ENCODE measurements around the gene HDAC7.

The HDAC7 gene

DNA sequence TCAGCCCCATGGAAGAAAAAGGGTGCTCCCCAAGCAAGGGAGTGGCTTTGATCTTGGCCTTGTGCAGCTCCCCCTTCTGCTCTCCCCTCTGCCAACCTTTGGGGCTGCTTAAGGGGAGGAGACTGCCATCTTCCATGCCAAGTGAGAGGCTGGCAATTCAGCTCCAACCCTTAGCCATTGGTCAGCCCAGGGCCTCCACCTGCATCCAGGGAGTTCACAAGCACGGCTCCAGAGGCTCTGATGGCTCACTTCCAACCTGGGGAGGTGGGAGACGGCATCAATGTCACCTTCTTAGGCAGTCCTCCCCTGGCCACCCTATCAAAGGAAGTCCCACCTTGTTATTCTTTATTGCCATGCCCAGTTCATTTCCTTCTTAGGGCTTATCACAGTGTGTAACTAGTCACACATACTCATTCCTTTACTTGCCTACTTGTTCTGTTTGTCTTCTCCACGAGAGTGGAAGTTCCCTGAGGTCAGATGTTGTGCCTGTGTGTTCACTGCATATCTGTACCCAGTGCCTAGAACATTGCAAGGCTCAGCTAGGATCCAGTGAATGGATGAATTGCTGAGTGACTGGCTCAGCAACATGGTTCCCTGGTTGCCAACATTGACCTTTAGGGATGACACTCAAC, 5.0 kb downstream of the HDAC7 start:
- no peaks in the 10 kb centered on the region for H3K9me2 ChIP-seq (replicated peaks; ENCODE audit: low read depth, low read length)
- 0 out of 2 replicates have a peak, but pooled peaks cover 4% of the 10 kb centered on the region for H3F3A ChIP-seq (ENCODE audit: low read depth)
- no peaks in the 10 kb centered on the region for H3K36me3 ChIP-seq (ENCODE audit: insufficient read depth, low read length)
- H3K4me1 ChIP-seq (ENCODE audit: insufficient read depth, low read length, poor library complexity, severe bottlenecking) = peaks cover 80% of the 10 kb centered on the region
- H3K9me3 ChIP-seq (ENCODE audit: insufficient read depth, low read depth, low read length) = no peaks in the 10 kb centered on the region
- peak overlapping the region; percentile 98 for H3K4me2 ChIP-seq (ENCODE audit: low read depth, low read length, poor library complexity, severe bottlenecking)
- H3K9ac ChIP-seq (ENCODE audit: low read depth, low read length, poor library complexity, severe bottlenecking) = peak overlapping the region; percentile 92
- H4K20me1 ChIP-seq (ENCODE audit: insufficient read depth, low read length, poor library complexity, severe bottlenecking) = peaks cover 54% of the 10 kb centered on the region
- H3K4me3 ChIP-seq (ENCODE audit: low read length, poor library complexity, severe bottlenecking) = peak overlapping the region; percentile 82
- no peak overlapping the region for H2AFZ ChIP-seq (ENCODE audit: low read length)
- H3K79me2 ChIP-seq (ENCODE audit: insufficient read depth, low read length) = peaks cover 95% of the 10 kb centered on the region
- no peaks in the 10 kb centered on the region for H3K27me3 ChIP-seq (ENCODE audit: insufficient read depth, low read length, poor library complexity, severe bottlenecking)
- no peak for TF ChIP-seq EZH2phosphoT487 (IDR thresholded peaks at IDR 0.05; ENCODE audit: borderline replicate concordance)
- TF ChIP-seq, protein P1, sequence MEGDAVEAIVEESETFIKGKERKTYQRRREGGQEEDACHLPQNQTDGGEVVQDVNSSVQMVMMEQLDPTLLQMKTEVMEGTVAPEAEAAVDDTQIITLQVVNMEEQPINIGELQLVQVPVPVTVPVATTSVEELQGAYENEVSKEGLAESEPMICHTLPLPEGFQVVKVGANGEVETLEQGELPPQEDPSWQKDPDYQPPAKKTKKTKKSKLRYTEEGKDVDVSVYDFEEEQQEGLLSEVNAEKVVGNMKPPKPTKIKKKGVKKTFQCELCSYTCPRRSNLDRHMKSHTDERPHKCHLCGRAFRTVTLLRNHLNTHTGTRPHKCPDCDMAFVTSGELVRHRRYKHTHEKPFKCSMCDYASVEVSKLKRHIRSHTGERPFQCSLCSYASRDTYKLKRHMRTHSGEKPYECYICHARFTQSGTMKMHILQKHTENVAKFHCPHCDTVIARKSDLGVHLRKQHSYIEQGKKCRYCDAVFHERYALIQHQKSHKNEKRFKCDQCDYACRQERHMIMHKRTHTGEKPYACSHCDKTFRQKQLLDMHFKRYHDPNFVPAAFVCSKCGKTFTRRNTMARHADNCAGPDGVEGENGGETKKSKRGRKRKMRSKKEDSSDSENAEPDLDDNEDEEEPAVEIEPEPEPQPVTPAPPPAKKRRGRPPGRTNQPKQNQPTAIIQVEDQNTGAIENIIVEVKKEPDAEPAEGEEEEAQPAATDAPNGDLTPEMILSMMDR (conservative IDR thresholded peaks at IDR 0.05; ENCODE audit: low read length) = no peak

DNA sequence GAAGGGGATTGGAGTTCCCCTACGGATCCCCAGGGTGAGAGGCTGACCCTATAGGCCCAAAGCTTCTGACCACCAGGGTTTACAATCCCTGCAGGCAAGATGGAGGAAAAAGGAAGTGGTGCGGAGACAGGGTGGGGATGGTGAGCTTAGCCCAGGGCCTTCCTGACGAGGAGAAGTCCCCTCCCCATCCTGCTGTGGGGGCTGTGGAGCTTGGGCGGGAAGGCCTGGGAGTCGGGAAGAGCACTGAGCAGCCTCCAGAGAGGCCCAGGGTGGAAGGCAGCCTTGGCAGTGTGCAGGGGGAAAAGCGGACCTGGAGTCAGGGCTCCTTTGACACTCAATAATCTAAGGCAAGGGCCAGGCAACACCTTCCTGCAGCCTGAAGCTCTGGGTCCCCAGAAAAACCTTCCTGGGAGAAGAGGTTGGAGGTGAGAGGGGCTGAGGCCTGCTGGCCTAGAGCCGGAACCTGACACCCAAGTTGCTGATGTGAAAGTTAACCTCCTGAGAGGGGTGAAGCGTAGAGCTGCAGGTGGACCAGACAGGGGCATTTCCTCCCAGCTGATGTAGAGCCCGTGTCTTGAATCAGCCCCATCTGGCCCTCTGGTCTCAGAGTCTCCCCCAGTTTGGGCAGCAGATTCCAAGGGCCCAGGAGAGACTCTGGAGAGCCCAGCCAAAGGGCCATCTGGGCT, 6.0 kb downstream of the HDAC7 start:
- Histone ChIP-seq H3K4me1 (ENCODE audit: insufficient read depth, low read length, poor library complexity, severe bottlenecking) (peaks cover 87% of the 10 kb centered on the region), H3K9me3 (ENCODE audit: insufficient read depth, low read depth, low read length) (no peaks in the 10 kb centered on the region), H3K4me3 (ENCODE audit: low read length, poor library complexity, severe bottlenecking) (peak overlapping the region; percentile 82), H3K4me2 (ENCODE audit: low read depth, low read length, poor library complexity, severe bottlenecking) (peak overlapping the region; percentile 98), H3K79me2 (ENCODE audit: insufficient read depth, low read length) (peaks cover 97% of the 10 kb centered on the region), H4K20me1 (ENCODE audit: insufficient read depth, low read length, poor library complexity, severe bottlenecking) (peaks cover 52% of the 10 kb centered on the region), H3F3A (ENCODE audit: low read depth) (peaks cover 9% of the 10 kb centered on the region; the same call in 1 of the 2 replicates), H3K36me3 (ENCODE audit: insufficient read depth, low read length) (no peaks in the 10 kb centered on the region), H3K27me3 (ENCODE audit: insufficient read depth, low read length, poor library complexity, severe bottlenecking) (no peaks in the 10 kb centered on the region), H2AFZ (ENCODE audit: low read length) (no peak overlapping the region), H3K9ac (ENCODE audit: low read depth, low read length, poor library complexity, severe bottlenecking) (peak overlapping the region; percentile 92), H3K9me2 (replicated peaks; ENCODE audit: low read depth, low read length) (no peaks in the 10 kb centered on the region)
- TF ChIP-seq, protein P1 (conservative IDR thresholded peaks at IDR 0.05; ENCODE audit: low read length) = no peak
- no peak for TF ChIP-seq EZH2phosphoT487 (IDR thresholded peaks at IDR 0.05; ENCODE audit: borderline replicate concordance)

DNA sequence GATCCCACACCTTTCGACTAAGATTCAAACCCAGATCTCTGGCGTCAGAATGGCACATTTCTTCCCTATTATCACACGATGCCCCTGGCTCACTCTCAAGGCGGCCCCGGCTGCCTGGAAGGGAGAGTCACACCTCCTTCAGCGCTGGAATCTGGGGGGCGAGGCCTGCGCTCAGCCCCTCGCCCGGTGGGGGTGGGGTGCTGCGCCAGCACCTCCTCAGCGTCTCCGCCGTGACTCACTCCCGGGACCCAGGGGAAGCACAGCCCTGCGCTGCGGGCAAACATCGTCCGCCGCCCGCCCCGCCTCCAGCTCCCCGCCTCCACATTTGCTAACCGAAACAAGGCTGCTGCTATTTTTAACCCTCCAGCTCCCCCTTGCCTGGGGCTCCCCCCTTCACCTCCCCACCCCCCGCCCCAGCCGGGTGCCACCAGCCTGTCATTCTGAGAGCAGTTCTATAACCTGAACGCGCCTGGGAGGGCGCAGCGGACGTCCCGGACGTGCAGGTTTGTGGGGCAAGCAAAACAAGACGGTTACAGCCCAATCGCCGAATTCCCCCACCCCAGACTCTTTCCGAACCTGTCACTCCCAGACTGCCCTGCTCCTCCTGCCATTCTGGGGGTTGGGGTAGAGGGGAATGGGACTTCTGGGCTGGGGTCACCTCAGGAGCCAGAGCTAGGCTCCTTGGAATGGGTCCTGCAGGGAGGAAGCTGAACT, 6.7 kb downstream of the HDAC7 start:
- Histone ChIP-seq H3F3A (ENCODE audit: low read depth) (peaks cover 12% of the 10 kb centered on the region; the same call in 1 of the 2 replicates), H3K9me2 (replicated peaks; ENCODE audit: low read depth, low read length) (no peaks in the 10 kb centered on the region), H3K4me1 (ENCODE audit: insufficient read depth, low read length, poor library complexity, severe bottlenecking) (peaks cover 88% of the 10 kb centered on the region), H3K79me2 (ENCODE audit: insufficient read depth, low read length) (peaks cover 97% of the 10 kb centered on the region), H3K9me3 (ENCODE audit: insufficient read depth, low read depth, low read length) (no peaks in the 10 kb centered on the region), H3K4me2 (ENCODE audit: low read depth, low read length, poor library complexity, severe bottlenecking) (peak overlapping the region; percentile 98), H3K27me3 (ENCODE audit: insufficient read depth, low read length, poor library complexity, severe bottlenecking) (no peaks in the 10 kb centered on the region), H3K36me3 (ENCODE audit: insufficient read depth, low read length) (no peaks in the 10 kb centered on the region), H3K4me3 (ENCODE audit: low read length, poor library complexity, severe bottlenecking) (peak overlapping the region; percentile 82), H2AFZ (ENCODE audit: low read length) (no peak overlapping the region), H4K20me1 (ENCODE audit: insufficient read depth, low read length, poor library complexity, severe bottlenecking) (peaks cover 51% of the 10 kb centered on the region), H3K9ac (ENCODE audit: low read depth, low read length, poor library complexity, severe bottlenecking) (peak overlapping the region; percentile 92)
- TF ChIP-seq, protein P1 (conservative IDR thresholded peaks at IDR 0.05; ENCODE audit: low read length) = peak; percentile 39
- TF ChIP-seq EZH2phosphoT487 (IDR thresholded peaks at IDR 0.05; ENCODE audit: borderline replicate concordance) = no peak
